ENCODE results near the gene FCHO2. TPM values are rescaled to one million over a fixed set of nuclear protein-coding genes. Genes with fewer than 3 reads are reported as not detected.

Gene FCHO2
- total RNA-seq, 4 donors from 2014 or later: 24.9 to 37.5 (median 30.7) TPM

- H3K4me3 ChIP-seq: no peak overlapping the region
- H3K27me3 ChIP-seq: no peaks in the 10 kb centered on the region
- no peaks in the 10 kb centered on the region for H3K4me1 ChIP-seq
- TF ChIP-seq EP300 (IDR thresholded peaks at IDR 0.05) (no peak), POLR2A (IDR thresholded peaks at IDR 0.05) (no peak), CTCF (IDR thresholded peaks at IDR 0.05) (no peak)
- no peak for DNase-seq (ENCODE audit: low spot score in 2 of 2)
- H3K27ac ChIP-seq: no peak overlapping the region
- H3K9me3 ChIP-seq: peaks cover 0 to 13% (median 6%) of the 10 kb centered on the region in 4 donors
- peaks cover 0 to 32% (median 0%) of the 10 kb centered on the region in 3 donors for H3K36me3 ChIP-seq
These were observed 87.2 kb downstream of the FCHO2 start for GRCh38 chr5:73042993-73043392.

GRCh38 chr5:73044546-73044945 is 88.7 kb downstream of the FCHO2 start:
- Histone ChIP-seq H3K9me3 (peaks cover 0 to 13% (median 6%) of the 10 kb centered on the region in 4 donors), H3K4me1 (no peaks in the 10 kb centered on the region), H3K27me3 (no peaks in the 10 kb centered on the region), H3K36me3 (peaks cover 0 to 20% (median 0%) of the 10 kb centered on the region in 3 donors), H3K4me3 (no peak overlapping the region), H3K27ac (no peak overlapping the region)
- no peak for DNase-seq (ENCODE audit: low spot score in 2 of 2)
- TF ChIP-seq EP300 (IDR thresholded peaks at IDR 0.05): no peak
- TF ChIP-seq CTCF (IDR thresholded peaks at IDR 0.05): no peak
- no peak for TF ChIP-seq POLR2A (IDR thresholded peaks at IDR 0.05)

GRCh38 chr5:73045623-73046022 is 89.8 kb downstream of the FCHO2 start:
- WGBS, 2 donors: 78 to 85% methylated on average over 1 of the region's 1 CpG
- Histone ChIP-seq H3K36me3 (peaks cover 0 to 24% (median 0%) of the 10 kb centered on the region in 3 donors), H3K27ac (no peak overlapping the region), H3K9me3 (peaks cover 0 to 13% (median 6%) of the 10 kb centered on the region in 4 donors), H3K27me3 (no peaks in the 10 kb centered on the region), H3K4me1 (no peaks in the 10 kb centered on the region), H3K4me3 (no peak overlapping the region)
- no peak for TF ChIP-seq POLR2A (IDR thresholded peaks at IDR 0.05)
- no peak for TF ChIP-seq CTCF (IDR thresholded peaks at IDR 0.05)
- no peak for TF ChIP-seq EP300 (IDR thresholded peaks at IDR 0.05)
- DNase-seq (ENCODE audit: low spot score in 2 of 2): no peak

GRCh38 chr5:73061593-73061992 is 105.8 kb downstream of the FCHO2 start:
- 76% methylated on average over 2 of the region's 2 CpGs for WGBS, 2 donors
- Histone ChIP-seq H3K9me3 (no peaks in the 10 kb centered on the region), H3K4me3 (no peak overlapping the region), H3K36me3 (peaks cover 0 to 28% (median 0%) of the 10 kb centered on the region in 3 donors), H3K27me3 (no peaks in the 10 kb centered on the region), H3K27ac (no peak overlapping the region), H3K4me1 (no peaks in the 10 kb centered on the region)
- no peak for TF ChIP-seq POLR2A (IDR thresholded peaks at IDR 0.05)
- no peak for TF ChIP-seq CTCF (IDR thresholded peaks at IDR 0.05)
- no peak for TF ChIP-seq EP300 (IDR thresholded peaks at IDR 0.05)
- DNase-seq (ENCODE audit: low spot score in 2 of 2): no peak

- 52 to 64% methylated on average over 2 of the region's 2 CpGs for whole genome bisulfite sequencing, 2 donors
- Histone ChIP-seq H3K4me1 (no peaks in the 10 kb centered on the region), H3K36me3 (peaks cover 0 to 56% (median 0%) of the 10 kb centered on the region in 3 donors), H3K27ac (no peak overlapping the region), H3K4me3 (no peak overlapping the region), H3K9me3 (no peaks in the 10 kb centered on the region), H3K27me3 (no peaks in the 10 kb centered on the region)
- TF ChIP-seq CTCF (IDR thresholded peaks at IDR 0.05) (no peak), EP300 (IDR thresholded peaks at IDR 0.05) (no peak), POLR2A (IDR thresholded peaks at IDR 0.05) (no peak)
- no peak for DNase-seq (ENCODE audit: low spot score in 2 of 2)
These were observed 110.6 kb downstream of the FCHO2 start for GRCh38 chr5:73066466-73066865.

Data from tibial nerve (tissue), 4 donors.